ENCODE results near the gene GAPVD1. TPM values are rescaled to one million over a fixed set of nuclear protein-coding genes. Genes with fewer than 3 reads are reported as not detected.

Gene GAPVD1
- total RNA-seq, 2 experiments from 2014 or later: 29.6 to 44.5 TPM

GRCh38 chr9:125374443-125375309 is 113.0 kb downstream of the GAPVD1 start:
- Histone ChIP-seq H4K20me1 (ENCODE audit: insufficient read depth, low read length) (no peaks in the 10 kb centered on the region), H3K4me2 (ENCODE audit: low read length) (peak overlapping the region; percentile 57), H3K9me3 (ENCODE audit: low read length) (no peaks in the 10 kb centered on the region), H3K4me3 (ENCODE audit: low read depth, low read length, poor library complexity, severe bottlenecking) (peak overlapping the region; percentile 13), H3K4me1 (ENCODE audit: insufficient read depth, low read length, poor library complexity, severe bottlenecking) (peaks cover 7% of the 10 kb centered on the region), H3K27ac (ENCODE audit: low read depth, low read length, poor library complexity, severe bottlenecking) (no peak overlapping the region), H3K79me2 (ENCODE audit: insufficient read depth, low read depth, low read length) (no peaks in the 10 kb centered on the region), H3K9me2 (ENCODE audit: insufficient read depth, low read length) (no peaks in the 10 kb centered on the region), H3K36me3 (ENCODE audit: insufficient read depth, low read length) (no peaks in the 10 kb centered on the region), H2AFZ (ENCODE audit: low read length) (0 out of 2 replicates have a peak overlapping the region, but pooled peaks have one; percentile 27)
- ChIA-PET CTCF (ENCODE audit: unreplicated experiment) (no interaction called here), POLR2A (interaction anchor here (1.2 kb wide), 1 partner anchor 11 kb away, joined by 3 read pairs; no protein-coding TSS in a partner anchor)
- TF ChIP-seq EZH2phosphoT487 (IDR thresholded peaks at IDR 0.05; ENCODE audit: borderline replicate concordance, low read depth, low read length) (no peak), CTCF (conservative IDR thresholded peaks at IDR 0.05; ENCODE audit: low read length) (peak; percentile 89)
- peak; percentile 87 for DNase-seq (ENCODE audit: low spot score)
- no TSS peak for BruUV-seq (replicated peaks)
- intact Hi-C loops (cut with micrococcal nuclease; ENCODE audit: unreplicated experiment): loop anchor here (1.0 to 10.0 kb wide), 7 partner anchors 118 to 760 kb away; partner anchors contain the start of genes HSPA5, NR6A1, SCAI and WDR38

- Histone ChIP-seq H3K27ac (ENCODE audit: low read depth, low read length, poor library complexity, severe bottlenecking) (no peak overlapping the region), H3K9me3 (ENCODE audit: low read length) (no peaks in the 10 kb centered on the region), H3K9me2 (ENCODE audit: insufficient read depth, low read length) (no peaks in the 10 kb centered on the region), H3K4me2 (ENCODE audit: low read length) (no peak overlapping the region), H2AFZ (ENCODE audit: low read length) (no peak overlapping the region), H3K4me3 (ENCODE audit: low read depth, low read length, poor library complexity, severe bottlenecking) (no peak overlapping the region), H3K4me1 (ENCODE audit: insufficient read depth, low read length, poor library complexity, severe bottlenecking) (peaks cover 7% of the 10 kb centered on the region), H3K36me3 (ENCODE audit: insufficient read depth, low read length) (no peaks in the 10 kb centered on the region), H4K20me1 (ENCODE audit: insufficient read depth, low read length) (no peaks in the 10 kb centered on the region), H3K79me2 (ENCODE audit: insufficient read depth, low read depth, low read length) (no peaks in the 10 kb centered on the region)
- intact Hi-C loops (cut with micrococcal nuclease; ENCODE audit: unreplicated experiment): loop anchor here (10.0 kb wide), 2 partner anchors 521 to 761 kb away; partner anchors contain the start of gene WDR38
- DNase-seq (ENCODE audit: low spot score): no peak
- POLR2A ChIA-PET: interaction anchor here (0.6 kb wide), 1 partner anchor 624 kb away, joined by 3 read pairs; no protein-coding TSS in a partner anchor
- no TSS peak for BruUV-seq (replicated peaks)
- CTCF ChIA-PET (ENCODE audit: unreplicated experiment): no interaction called here
- TF ChIP-seq CTCF (conservative IDR thresholded peaks at IDR 0.05; ENCODE audit: low read length): no peak
- no peak for TF ChIP-seq EZH2phosphoT487 (IDR thresholded peaks at IDR 0.05; ENCODE audit: borderline replicate concordance, low read depth, low read length)
These were observed 114.2 kb downstream of the GAPVD1 start for GRCh38 chr9:125375820-125376219.

All from OCI-LY7 (cell line).